Measurements from ENCODE around the gene LCNL1.

Gene LCNL1

DNA sequence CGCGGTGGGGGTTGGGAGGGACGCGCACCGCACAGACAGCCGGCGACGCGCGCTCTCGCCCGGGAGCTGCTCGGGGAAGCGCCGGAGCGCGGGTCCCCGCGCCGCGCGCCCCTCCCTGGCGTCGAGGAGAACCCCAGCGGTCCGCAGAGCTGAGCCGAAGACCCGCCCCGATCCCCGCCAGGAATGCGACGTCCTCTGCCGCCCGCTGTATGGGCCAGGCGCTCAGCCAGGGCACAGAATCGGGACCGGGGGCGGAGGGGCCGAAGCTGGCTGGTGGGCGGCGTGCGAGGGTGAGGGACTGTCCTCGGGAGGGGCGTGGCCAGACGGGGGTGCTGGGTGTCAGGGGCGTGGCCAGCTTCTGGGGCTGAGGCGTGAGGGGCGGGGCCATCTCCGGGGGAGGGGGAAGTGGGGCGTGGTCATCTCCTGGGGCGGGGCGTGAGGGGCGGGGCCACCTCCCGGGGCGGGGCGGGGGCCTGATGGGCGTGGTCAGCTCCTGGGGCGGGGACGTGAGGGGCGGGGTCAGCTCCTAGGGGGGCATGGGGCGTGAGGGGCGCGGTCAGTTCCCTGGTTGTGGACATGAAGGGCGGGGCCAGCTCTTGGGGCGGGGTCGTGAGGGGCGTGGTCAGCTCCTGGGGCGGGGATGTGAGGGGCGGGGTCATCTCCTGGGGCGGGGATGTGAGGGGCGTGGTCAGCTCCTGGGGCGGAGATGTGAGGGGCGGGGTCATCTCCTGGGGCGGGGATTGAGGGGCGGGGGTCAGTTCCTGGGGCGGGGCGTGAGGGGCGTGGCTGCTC is 4.5 kb upstream of the LCNL1 start:
- in situ Hi-C loops (cut with MboI; ENCODE audit: low sequenced_read_pairs, unreplicated experiment) = no loop called here
- peak; percentile 90 for DNase-seq (ENCODE audit: low spot score)
- TF ChIP-seq, protein P1, sequence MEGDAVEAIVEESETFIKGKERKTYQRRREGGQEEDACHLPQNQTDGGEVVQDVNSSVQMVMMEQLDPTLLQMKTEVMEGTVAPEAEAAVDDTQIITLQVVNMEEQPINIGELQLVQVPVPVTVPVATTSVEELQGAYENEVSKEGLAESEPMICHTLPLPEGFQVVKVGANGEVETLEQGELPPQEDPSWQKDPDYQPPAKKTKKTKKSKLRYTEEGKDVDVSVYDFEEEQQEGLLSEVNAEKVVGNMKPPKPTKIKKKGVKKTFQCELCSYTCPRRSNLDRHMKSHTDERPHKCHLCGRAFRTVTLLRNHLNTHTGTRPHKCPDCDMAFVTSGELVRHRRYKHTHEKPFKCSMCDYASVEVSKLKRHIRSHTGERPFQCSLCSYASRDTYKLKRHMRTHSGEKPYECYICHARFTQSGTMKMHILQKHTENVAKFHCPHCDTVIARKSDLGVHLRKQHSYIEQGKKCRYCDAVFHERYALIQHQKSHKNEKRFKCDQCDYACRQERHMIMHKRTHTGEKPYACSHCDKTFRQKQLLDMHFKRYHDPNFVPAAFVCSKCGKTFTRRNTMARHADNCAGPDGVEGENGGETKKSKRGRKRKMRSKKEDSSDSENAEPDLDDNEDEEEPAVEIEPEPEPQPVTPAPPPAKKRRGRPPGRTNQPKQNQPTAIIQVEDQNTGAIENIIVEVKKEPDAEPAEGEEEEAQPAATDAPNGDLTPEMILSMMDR (IDR thresholded peaks at IDR 0.05; ENCODE audit: borderline replicate concordance, control extremely low read depth, extremely low read depth, insufficient read depth, missing control alignments) = no peak

DNA sequence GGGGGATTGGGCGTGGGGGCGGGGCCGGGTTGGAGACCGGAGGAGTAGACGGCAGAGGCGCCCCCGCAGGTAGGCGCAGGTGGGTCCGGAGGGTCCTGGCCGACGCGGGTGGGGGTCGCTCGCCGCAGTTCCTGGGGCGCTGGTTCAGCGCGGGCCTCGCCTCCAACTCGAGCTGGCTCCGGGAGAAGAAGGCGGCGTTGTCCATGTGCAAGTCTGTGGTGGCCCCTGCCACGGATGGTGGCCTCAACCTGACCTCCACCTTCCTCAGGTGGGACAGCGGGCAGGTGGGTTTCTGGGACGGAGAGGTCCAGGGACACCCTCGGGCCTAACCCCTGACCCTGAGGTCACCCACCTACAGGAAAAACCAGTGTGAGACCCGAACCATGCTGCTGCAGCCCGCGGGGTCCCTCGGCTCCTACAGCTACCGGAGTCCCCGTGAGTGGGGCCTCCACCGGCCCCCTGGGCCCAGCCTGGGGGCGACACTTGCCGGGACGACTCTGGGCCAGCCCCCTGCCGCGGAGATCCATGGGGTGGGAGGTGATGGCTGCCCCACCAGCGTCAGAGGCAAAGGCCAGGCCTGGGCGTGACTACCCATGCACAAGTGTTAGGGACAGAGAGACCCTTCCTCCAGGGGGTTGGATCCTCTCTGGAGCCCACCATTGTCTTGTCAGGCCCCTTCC is 3.8 kb upstream of the LCNL1 start:
- in situ Hi-C loops (cut with MboI; ENCODE audit: low sequenced_read_pairs, unreplicated experiment) = no loop called here
- no peak for DNase-seq (ENCODE audit: low spot score)
- TF ChIP-seq, protein P1 (IDR thresholded peaks at IDR 0.05; ENCODE audit: borderline replicate concordance, control extremely low read depth, extremely low read depth, insufficient read depth, missing control alignments) = no peak

DNA sequence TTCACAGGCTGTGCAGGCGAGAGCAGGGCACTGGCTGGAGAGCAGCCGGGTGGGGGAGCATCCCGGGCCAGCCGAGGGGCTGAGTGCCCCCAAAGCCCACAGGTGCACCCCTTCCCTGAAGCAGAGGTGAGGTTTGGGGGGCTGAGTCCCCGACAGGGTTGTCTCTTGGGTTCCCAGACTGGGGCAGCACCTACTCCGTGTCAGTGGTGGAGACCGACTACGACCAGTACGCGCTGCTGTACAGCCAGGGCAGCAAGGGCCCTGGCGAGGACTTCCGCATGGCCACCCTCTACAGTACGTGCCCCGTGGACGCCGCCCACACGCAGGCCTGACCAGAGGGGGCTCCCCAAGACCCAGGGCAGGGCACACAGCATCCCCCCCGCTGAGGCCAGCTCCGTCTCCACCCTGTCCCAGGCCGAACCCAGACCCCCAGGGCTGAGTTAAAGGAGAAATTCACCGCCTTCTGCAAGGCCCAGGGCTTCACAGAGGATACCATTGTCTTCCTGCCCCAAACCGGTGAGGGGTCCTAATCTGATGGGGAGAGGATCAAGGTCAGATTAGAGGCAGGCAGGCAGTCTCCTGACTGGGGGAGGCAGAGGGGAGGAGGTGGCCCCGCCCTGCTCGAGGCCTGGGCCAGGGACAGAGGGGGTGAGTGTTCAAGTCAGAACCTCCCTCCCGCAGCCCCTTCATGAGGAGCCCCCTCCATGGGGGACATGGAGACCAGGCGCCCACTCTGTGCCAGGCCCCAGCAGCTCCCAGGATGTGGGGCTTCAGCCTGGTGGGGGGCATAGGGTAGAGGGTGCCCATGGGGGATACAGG is 2.8 kb upstream of the LCNL1 start:
- in situ Hi-C loops (cut with MboI; ENCODE audit: low sequenced_read_pairs, unreplicated experiment) = no loop called here
- DNase-seq (ENCODE audit: low spot score) = no peak
- TF ChIP-seq, protein P1 (IDR thresholded peaks at IDR 0.05; ENCODE audit: borderline replicate concordance, control extremely low read depth, extremely low read depth, insufficient read depth, missing control alignments) = no peak

DNA sequence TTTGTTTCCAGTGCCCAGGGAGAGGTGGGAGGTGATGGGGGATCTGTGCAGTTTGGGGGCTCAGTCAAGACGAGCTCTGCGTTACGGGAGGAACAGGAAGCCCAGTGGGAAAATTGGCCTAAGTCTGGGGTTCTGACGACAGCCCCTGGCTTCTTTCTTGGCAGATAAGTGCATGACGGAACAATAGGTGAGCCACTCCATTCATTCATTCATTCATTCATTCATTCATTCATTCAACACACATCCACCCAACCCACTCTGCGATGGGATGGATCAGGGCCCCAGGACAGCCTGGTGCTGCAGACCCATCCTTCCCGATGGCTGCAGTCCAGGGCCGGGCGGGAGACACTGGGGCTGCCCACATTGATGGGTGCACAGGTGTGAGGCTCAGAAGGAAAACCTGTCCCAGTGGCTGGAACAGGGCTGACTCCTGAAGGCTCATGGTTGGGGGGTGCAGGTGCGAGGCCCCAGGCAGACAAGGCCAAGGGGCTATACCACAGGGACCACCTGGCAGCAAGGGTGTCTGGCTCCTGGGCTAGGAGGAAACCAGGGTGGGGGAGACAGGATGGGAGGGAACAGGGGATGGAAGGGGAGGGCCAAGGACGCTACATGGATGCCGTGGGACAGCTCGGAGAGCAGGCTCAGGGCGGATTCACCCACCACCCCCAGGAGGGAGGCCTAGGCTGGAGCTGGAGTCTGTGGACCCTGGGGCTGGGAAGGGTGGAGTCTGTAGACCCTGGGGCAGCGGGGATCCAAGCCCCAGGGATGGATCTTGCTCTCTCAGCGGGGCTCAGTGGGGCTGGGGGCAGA is 1.9 kb upstream of the LCNL1 start:
- no peak for DNase-seq (ENCODE audit: low spot score)
- in situ Hi-C loops (cut with MboI; ENCODE audit: low sequenced_read_pairs, unreplicated experiment) = no loop called here
- TF ChIP-seq, protein P1 (IDR thresholded peaks at IDR 0.05; ENCODE audit: borderline replicate concordance, control extremely low read depth, extremely low read depth, insufficient read depth, missing control alignments) = no peak

DNA sequence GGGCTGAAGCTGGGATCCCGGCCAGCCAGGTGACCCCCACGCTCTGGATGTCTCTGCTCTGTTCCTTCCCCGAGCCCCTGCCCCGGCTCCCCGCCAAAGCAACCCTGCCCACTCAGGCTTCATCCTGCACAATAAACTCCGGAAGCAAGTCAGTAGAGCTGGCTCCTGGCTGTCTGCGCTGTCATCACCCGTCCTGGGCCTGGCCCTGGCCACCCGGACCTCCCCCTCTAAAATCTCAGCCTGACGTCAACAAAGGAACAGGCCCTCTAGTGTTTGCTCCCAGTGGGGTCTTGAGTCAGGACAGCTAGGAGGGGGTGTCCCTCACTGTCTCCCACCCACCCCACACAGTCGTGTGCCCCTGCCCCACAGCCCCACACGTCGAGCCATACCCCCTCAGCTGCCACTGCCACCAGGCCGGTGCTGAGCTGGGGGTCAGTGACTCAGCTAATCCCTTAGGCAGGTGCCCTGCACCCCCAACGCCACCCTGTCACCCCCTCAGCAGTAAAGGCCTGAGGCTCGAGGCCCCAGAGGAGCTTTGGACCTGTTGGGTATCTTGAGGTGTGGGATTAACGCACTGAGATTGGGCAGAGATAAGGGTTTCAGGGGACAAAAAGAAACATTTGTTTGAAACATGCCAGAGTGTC is 1.1 kb upstream of the LCNL1 start:
- TF ChIP-seq, protein P1 (IDR thresholded peaks at IDR 0.05; ENCODE audit: borderline replicate concordance, control extremely low read depth, extremely low read depth, insufficient read depth, missing control alignments) = no peak
- no peak for DNase-seq (ENCODE audit: low spot score)
- in situ Hi-C loops (cut with MboI; ENCODE audit: low sequenced_read_pairs, unreplicated experiment) = no loop called here
